ENCODE results near the gene SYMPK. TPM values are rescaled to one million over a fixed set of nuclear protein-coding genes. Genes with fewer than 3 reads are reported as not detected.

The SYMPK gene
- total RNA-seq, 1 donor from 2014 or later: 103 TPM

GRCh38 chr19:45778010-45778661, 84.8 kb downstream of the SYMPK start:
- peaks cover 39 to 42% of the 10 kb centered on the region in 2 donors for H3K36me3 ChIP-seq
- no peak overlapping the region for H3K4me3 ChIP-seq
- no peak for TF ChIP-seq CTCF (IDR thresholded peaks at IDR 0.05)
- H3K9me3 ChIP-seq: no peaks in the 10 kb centered on the region
- no peaks in the 10 kb centered on the region for H3K27me3 ChIP-seq
- peaks cover 4 to 17% of the 10 kb centered on the region in 2 donors for H3K4me1 ChIP-seq
- intact Hi-C loops (cut with DNase I): no loop called here
- peak overlapping the region in 1 of 2 donors; percentile 16 for H3K27ac ChIP-seq
- DNase-seq (ENCODE audit: low spot score in 2 of 2): no peak

GRCh38 chr19:45777395-45777961, 85.5 kb downstream of the SYMPK start:
- Histone ChIP-seq H3K4me3 (no peak overlapping the region), H3K9me3 (no peaks in the 10 kb centered on the region), H3K27ac (no peak overlapping the region), H3K27me3 (no peaks in the 10 kb centered on the region), H3K36me3 (peaks cover 45 to 48% of the 10 kb centered on the region in 2 donors), H3K4me1 (peaks cover 4 to 16% of the 10 kb centered on the region in 2 donors)
- no peak for DNase-seq (ENCODE audit: low spot score in 2 of 2)
- intact Hi-C loops (cut with DNase I): no loop called here
- TF ChIP-seq CTCF (IDR thresholded peaks at IDR 0.05): no peak

- Histone ChIP-seq H3K36me3 (peaks cover 45 to 56% of the 10 kb centered on the region in 2 donors), H3K27ac (no peak overlapping the region), H3K9me3 (no peaks in the 10 kb centered on the region), H3K27me3 (no peaks in the 10 kb centered on the region), H3K4me1 (peaks cover 4 to 18% of the 10 kb centered on the region in 2 donors), H3K4me3 (no peak overlapping the region)
- intact Hi-C loops (cut with DNase I): no loop called here
- DNase-seq (ENCODE audit: low spot score in 2 of 2): no peak
- TF ChIP-seq CTCF (IDR thresholded peaks at IDR 0.05): no peak
These were observed 88.2 kb downstream of the SYMPK start for GRCh38 chr19:45774765-45775164.

- H3K36me3 ChIP-seq: peaks cover 37 to 47% of the 10 kb centered on the region in 2 donors
- DNase-seq (ENCODE audit: low spot score in 2 of 2): no peak
- H3K4me3 ChIP-seq: no peak overlapping the region
- H3K9me3 ChIP-seq: no peaks in the 10 kb centered on the region
- intact Hi-C loops (cut with DNase I): no loop called here
- no peak for TF ChIP-seq CTCF (IDR thresholded peaks at IDR 0.05)
- peaks cover 4 to 11% of the 10 kb centered on the region in 2 donors for H3K4me1 ChIP-seq
- H3K27me3 ChIP-seq: no peaks in the 10 kb centered on the region
- H3K27ac ChIP-seq: no peak overlapping the region
These were observed 89.6 kb downstream of the SYMPK start for GRCh38 chr19:45773384-45773783.

GRCh38 chr19:45772912-45773311, 90.0 kb downstream of the SYMPK start:
- intact Hi-C loops (cut with DNase I): no loop called here
- Histone ChIP-seq H3K4me1 (peaks cover 4 to 11% of the 10 kb centered on the region in 2 donors), H3K4me3 (no peak overlapping the region), H3K27ac (no peak overlapping the region), H3K36me3 (peaks cover 32 to 42% of the 10 kb centered on the region in 2 donors), H3K9me3 (no peaks in the 10 kb centered on the region), H3K27me3 (no peaks in the 10 kb centered on the region)
- DNase-seq (ENCODE audit: low spot score in 2 of 2): no peak
- TF ChIP-seq CTCF (IDR thresholded peaks at IDR 0.05): no peak
